HEK293 (cell line): Measurements from ENCODE around the gene C1orf198.
A peak's percentile ranks its signal among the peaks of the same experiment; 100 is the strongest.

ENCODE experiments used
- CTCF ChIA-PET: fragments of 350-600 bp; formaldehyde crosslinking; extraction: SDS; loops from one replicate; lab custom pipeline; 2021; ENCODE audit warnings: antibody characterized with exemption; lab: Yijun Ruan, JAX
- POLR2A ChIA-PET: fragments of 300-600 bp; formaldehyde crosslinking; extraction: SDS; loops from one replicate; lab custom pipeline; 2020; ENCODE audit warnings: antibody characterized with exemption, inconsistent platforms; lab: Yijun Ruan, JAX
- H3K27ac ChIP-seq: fragments of 200-500 bp; sonication (Bioruptor generic); 2 replicates; pipeline ENCODE4 v1.5.1; 2014; ENCODE audit warnings: low read depth, low read length, control low read depth, inconsistent platforms; ENCODE audit errors: extremely low read depth
- H3K36me3 ChIP-seq, 2 experiments: fragments of 200-500 bp in 1 of 2; sonication (Bioruptor generic) in 1 of 2; 1 replicate in 1 of 2; 2 replicates in 1 of 2; pipeline ENCODE4 v1.5.1; 2014 to 2017; ENCODE audit warnings: inconsistent platforms in 2 of 2, low read length in 2 of 2; ENCODE audit not compliant: control insufficient read depth in 2 of 2, insufficient read depth in 1 of 2
- H3K4me1 ChIP-seq: fragments of 200-500 bp; sonication (Bioruptor generic); 2 replicates; pipeline ENCODE4 v1.5.1; 2014; ENCODE audit warnings: mild to moderate bottlenecking, low read length, inconsistent platforms; ENCODE audit not compliant: control insufficient read depth, insufficient read depth
- H3K4me3 ChIP-seq: 2 replicates; pipeline ENCODE4 v1.5.1; 2011; ENCODE audit warnings: low read depth, mild to moderate bottlenecking, control low read depth, low read length, moderate library complexity
- H3K9me3 ChIP-seq: fragments of 200-500 bp; sonication (Bioruptor generic); 2 replicates; pipeline ENCODE4 v1.5.1; 2014; ENCODE audit warnings: low read depth, low read length, inconsistent platforms; ENCODE audit not compliant: control insufficient read depth, insufficient read depth
- FEZF1 ChIP-seq: fragments of 450-650 bp; formaldehyde crosslinking; IDR thresholded peaks from 2 replicates; pipeline ENCODE4 v1.5.1; 2016; ENCODE audit warnings: missing biosample characterization, missing genetic modification characterization
- GLIS1 ChIP-seq: fragments of 450-650 bp; formaldehyde crosslinking; IDR thresholded peaks from 2 replicates; pipeline ENCODE4 v1.5.1; 2016; ENCODE audit warnings: missing biosample characterization, missing genetic modification characterization
- KLF1 ChIP-seq: fragments of 450-650 bp; formaldehyde crosslinking; IDR thresholded peaks from 2 replicates; pipeline ENCODE4 v1.5.1; 2016; ENCODE audit warnings: missing biosample characterization, missing genetic modification characterization
- PRDM4 ChIP-seq: fragments of 450-650 bp; formaldehyde crosslinking; IDR thresholded peaks from 2 replicates; pipeline ENCODE4 v1.5.1; 2017; ENCODE audit warnings: missing biosample characterization, missing genetic modification characterization
- WT1 ChIP-seq: fragments of 450-650 bp; formaldehyde crosslinking; IDR thresholded peaks from 2 replicates; pipeline ENCODE4 v1.5.1; 2016; ENCODE audit warnings: missing biosample characterization, missing genetic modification characterization
- ZNF140 ChIP-seq: fragments of 450-650 bp; formaldehyde crosslinking; IDR thresholded peaks from 2 replicates; pipeline ENCODE4 v1.5.1; 2016; ENCODE audit warnings: missing biosample characterization, missing genetic modification characterization
- ZNF19 ChIP-seq: fragments of 450-650 bp; formaldehyde crosslinking; IDR thresholded peaks from 2 replicates; pipeline ENCODE4; 2016; ENCODE audit warnings: missing biosample characterization, missing genetic modification characterization, low read depth
- ZNF274 ChIP-seq, 2 experiments: fragments of 200-500 bp in 1 of 2; fragments of 450-650 bp in 1 of 2; sonication (Bioruptor generic) in 1 of 2; formaldehyde crosslinking in 1 of 2; IDR thresholded peaks; 2 replicates each; pipeline versions ENCODE4 v1.5.1 to v1.6.1; 2014 to 2016; ENCODE audit warnings: borderline replicate concordance in 1 of 2, inconsistent platforms in 1 of 2, low read length in 1 of 2, missing biosample characterization in 1 of 2, missing genetic modification characterization in 1 of 2
- ZNF335 ChIP-seq: fragments of 450-650 bp; formaldehyde crosslinking; conservative IDR thresholded peaks from 2 replicates; pipeline ENCODE4 v1.5.1; 2016; ENCODE audit warnings: missing biosample characterization, missing genetic modification characterization
- ZNF398 ChIP-seq: fragments of 450-650 bp; formaldehyde crosslinking; IDR thresholded peaks from 2 replicates; pipeline ENCODE4 v1.5.1; 2017; ENCODE audit warnings: missing biosample characterization, missing genetic modification characterization
- ZNF449 ChIP-seq: fragments of 450-650 bp; formaldehyde crosslinking; IDR thresholded peaks from 2 replicates; pipeline ENCODE4 v1.5.1; 2017; ENCODE audit warnings: missing biosample characterization, mild to moderate bottlenecking, missing genetic modification characterization, moderate library complexity
- ZNF513 ChIP-seq: fragments of 450-650 bp; IDR thresholded peaks from 2 replicates; pipeline ENCODE4 v1.5.1; 2018; ENCODE audit warnings: missing biosample characterization, missing genetic modification characterization
- ZNF623 ChIP-seq: fragments of 450-650 bp; formaldehyde crosslinking; IDR thresholded peaks from 2 replicates; pipeline ENCODE4 v1.5.1; 2016; ENCODE audit warnings: missing biosample characterization, missing genetic modification characterization
- ZNF654 ChIP-seq: fragments of 450-650 bp; formaldehyde crosslinking; IDR thresholded peaks from 2 replicates; pipeline ENCODE4 v1.5.1; 2016; ENCODE audit warnings: low read depth, missing biosample characterization, missing genetic modification characterization
- ZNF843 ChIP-seq: fragments of 450-650 bp; formaldehyde crosslinking; IDR thresholded peaks from 2 replicates; pipeline ENCODE4 v1.5.1; 2016; ENCODE audit warnings: missing biosample characterization, missing genetic modification characterization
- ZSCAN16 ChIP-seq: fragments of 450-650 bp; formaldehyde crosslinking; IDR thresholded peaks from 2 replicates; pipeline ENCODE4 v1.5.1; 2016; ENCODE audit warnings: missing biosample characterization, missing genetic modification characterization
- ZXDB ChIP-seq: fragments of 450-650 bp; formaldehyde crosslinking; IDR thresholded peaks from 2 replicates; pipeline ENCODE4 v1.5.1; 2016; ENCODE audit warnings: missing biosample characterization, missing genetic modification characterization

The C1orf198 gene

GRCh38 chr1:230849451-230850224, 18.7 kb downstream of the C1orf198 start:
- Histone ChIP-seq H3K9me3 (no peaks in the 10 kb centered on the region), H3K36me3 (peaks cover 5 to 29% of the 10 kb centered on the region in 2 experiments; a peak in 2 of 3 replicates), H3K4me1 (peaks cover 3% of the 10 kb centered on the region; the same call in 1 of the 2 replicates), H3K27ac (no peak overlapping the region; the same call in 1 of the 2 replicates), H3K4me3 (no peak overlapping the region)
- CTCF ChIA-PET, result interaction anchor here (0.6 kb wide), 1 partner anchor 252 kb away, joined by 5 read pairs; no protein-coding TSS in a partner anchor
- TF ChIP-seq ZSCAN16 (no peak), ZNF398 (tag by site-specific recombination) (no peak), ZXDB (tag by site-specific recombination) (peak; percentile 37), FEZF1 (tag by site-specific recombination) (peak; percentile 68), ZNF140 (tag by site-specific recombination) (no peak), ZNF19 (tag by site-specific recombination) (no peak), KLF1 (tag by site-specific recombination) (peak; percentile 22; the same call in 1 of the 2 replicates), ZNF843 (tag by site-specific recombination) (peak; percentile 37; the same call in 1 of the 2 replicates), GLIS1 (tag by site-specific recombination) (peak; percentile 78), ZNF335 (peak; percentile 51), PRDM4 (tag by site-specific recombination) (no peak), ZNF274 (IDR thresholded peaks at IDR 0.05; ENCODE audit: low read length) (no peak), ZNF274 (tag by site-specific recombination; IDR thresholded peaks at IDR 0.05; ENCODE audit: borderline replicate concordance) (no peak), ZNF513 (tag by site-specific recombination) (0 out of 2 replicates have a peak, but pooled peaks have one; percentile 14), ZNF449 (tag by site-specific recombination) (peak; percentile 76), ZNF654 (no peak), WT1 (tag by site-specific recombination) (peak; percentile 16; the same call in 1 of the 2 replicates), ZNF623 (no peak)
- POLR2A ChIA-PET, result no interaction called here
